G401.6 (cell line): ENCODE results near the gene DHRSX.
"Not testable (repeated sequence)": the region's sequence is repeated elsewhere in the genome, so short reads cannot be mapped to it uniquely, and the experiment has no call there.

Experiments
- FAIRE-seq: peaks from 2 replicates; lab custom pipeline; 2012; peaks lifted over from hg19 to GRCh38; lab: Jason Lieb, UNC

Gene DHRSX

DNA sequence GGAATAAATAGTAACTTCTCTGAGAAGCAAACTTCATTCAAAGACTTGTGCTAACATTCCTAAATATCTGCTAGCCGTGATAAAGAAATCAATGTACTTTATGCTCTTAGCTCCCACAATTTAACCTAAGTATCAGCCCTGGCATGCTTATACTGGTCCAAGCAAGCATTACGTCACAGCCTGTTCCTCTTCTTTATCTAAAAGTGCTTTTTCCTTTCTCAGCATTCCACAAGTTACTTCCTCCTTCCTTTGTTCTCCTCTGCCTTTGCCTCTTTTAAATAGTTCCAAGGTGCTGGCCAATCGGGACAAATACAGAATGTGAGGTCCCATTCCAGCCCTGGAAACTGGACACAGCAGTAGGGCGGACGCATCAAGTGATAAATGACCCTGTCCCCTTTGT is 249.6 kb downstream of the DHRSX start:
- FAIRE-seq, result no peak

DNA sequence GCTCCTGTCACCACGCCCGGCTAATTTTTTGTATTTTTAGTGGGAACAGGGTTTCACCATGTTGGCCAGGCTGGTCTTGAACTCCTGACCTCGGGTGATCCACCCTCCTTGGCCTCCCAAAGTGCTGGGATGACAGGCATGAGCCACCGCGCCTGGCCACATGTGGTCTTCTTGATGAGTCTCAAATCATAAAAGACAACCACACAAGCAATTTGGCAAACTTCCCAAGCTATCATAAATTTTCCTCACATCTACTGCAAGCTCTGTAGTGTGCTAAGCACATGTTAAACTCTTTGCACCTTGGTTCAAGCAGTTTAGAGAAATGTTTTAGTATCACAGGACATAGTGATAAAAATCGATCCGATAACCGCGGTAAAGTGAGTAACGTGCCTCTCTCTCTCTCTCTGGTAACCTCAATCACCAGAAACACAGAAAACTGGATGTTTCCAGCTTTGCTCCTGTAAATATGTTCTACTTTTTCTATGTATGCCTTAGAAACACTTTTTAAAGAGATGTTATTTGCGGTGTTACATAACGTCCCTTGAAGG is 256.8 kb downstream of the DHRSX start:
- no peak for FAIRE-seq

DNA sequence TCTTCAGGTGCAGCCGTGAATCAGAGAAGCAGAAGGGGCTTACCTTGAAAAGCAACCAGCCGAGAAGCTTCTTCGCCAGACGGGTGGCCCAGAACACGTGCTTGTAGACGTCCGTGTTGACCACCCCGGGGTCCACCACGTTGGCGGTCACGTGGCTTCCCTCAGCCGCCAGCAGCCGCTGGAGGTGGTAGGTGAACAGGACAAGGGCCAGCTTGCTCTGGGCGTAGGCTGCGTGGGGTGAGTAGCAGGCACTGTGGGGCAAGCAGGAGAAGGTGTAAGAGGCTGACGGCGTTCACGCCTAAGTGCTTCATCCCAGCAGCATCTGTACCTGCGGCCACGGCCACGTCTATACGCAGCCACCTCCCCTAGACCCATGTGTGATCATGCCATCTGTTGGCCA is 257.8 kb downstream of the DHRSX start:
- no peak for FAIRE-seq

DNA sequence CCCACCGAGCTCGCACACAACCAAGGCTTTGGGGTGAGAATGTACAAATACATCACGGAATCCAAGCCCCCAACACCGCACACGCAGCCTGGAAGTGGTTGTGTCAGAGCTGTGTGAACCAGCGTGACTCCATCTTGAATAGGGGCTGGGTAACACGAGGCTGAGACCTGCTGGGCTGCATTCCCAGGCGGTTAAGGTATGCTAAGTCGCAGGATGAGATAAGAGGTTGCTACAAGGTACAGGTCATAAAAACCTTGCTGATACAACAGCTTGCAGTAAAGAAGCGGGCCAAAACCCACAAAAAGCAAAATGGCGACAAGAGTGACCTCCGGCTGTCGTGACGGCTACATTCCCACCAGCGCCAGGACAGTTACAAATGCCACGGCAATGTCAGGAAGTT is 258.4 kb downstream of the DHRSX start:
- no peak for FAIRE-seq

DNA sequence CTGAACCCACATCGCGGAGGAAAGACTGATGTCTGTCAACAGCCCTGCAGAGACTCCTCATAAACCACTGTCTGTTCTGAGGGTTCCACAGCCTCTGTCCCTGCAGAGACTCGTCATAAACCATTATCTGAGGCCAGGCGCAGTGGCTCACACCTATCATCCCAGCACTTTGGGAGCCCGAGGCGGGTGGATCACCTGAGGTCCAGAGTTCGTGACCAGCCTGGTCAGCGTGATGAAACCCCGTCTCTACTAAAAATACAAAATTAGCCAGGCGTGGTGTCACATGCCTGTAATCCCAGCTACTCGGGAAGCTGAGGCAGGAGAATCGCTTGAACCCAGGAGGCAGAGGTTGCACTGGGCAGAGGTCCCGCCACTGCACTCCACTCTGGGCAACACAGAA is 259.3 kb downstream of the DHRSX start:
- not testable (repeated sequence) for FAIRE-seq

DNA sequence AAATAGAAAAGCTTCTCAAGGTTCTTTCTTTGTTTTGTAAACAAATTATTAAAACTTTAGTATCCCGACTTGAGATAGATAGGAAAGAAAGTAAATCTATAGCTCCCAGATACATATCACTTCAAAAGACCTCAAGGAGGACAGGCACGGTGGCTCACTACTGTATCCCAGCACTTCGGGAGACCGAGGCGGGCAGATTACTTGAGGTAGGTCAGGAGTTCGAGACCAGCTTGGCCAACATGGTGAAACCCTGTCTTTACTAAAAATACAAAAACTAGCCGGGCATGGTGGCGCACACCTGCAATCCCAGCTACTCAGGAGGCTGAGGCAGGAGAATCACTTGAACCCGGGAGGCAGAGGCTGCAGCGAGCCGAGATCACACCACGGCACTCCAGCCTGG is 260.0 kb downstream of the DHRSX start:
- not testable (repeated sequence) for FAIRE-seq

DNA sequence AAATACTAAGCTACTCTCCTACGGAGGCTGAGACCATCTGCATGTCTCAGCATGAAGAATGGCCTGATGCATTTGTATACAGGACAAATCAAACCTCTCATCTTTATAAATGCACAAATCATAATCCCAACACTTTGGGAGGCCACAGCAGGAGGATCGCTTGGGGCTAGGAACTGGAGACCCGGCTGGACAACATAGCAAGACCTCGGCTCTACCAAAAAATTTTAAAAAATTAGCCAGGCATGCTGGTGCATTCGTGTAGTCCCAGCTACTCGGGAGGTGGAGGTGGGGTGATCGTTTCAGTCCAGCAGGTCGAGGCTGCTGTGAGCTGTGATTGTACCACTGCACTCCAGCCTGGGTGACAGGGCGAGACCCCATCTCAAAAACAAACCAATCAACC is 262.8 kb downstream of the DHRSX start:
- FAIRE-seq, result no peak

DNA sequence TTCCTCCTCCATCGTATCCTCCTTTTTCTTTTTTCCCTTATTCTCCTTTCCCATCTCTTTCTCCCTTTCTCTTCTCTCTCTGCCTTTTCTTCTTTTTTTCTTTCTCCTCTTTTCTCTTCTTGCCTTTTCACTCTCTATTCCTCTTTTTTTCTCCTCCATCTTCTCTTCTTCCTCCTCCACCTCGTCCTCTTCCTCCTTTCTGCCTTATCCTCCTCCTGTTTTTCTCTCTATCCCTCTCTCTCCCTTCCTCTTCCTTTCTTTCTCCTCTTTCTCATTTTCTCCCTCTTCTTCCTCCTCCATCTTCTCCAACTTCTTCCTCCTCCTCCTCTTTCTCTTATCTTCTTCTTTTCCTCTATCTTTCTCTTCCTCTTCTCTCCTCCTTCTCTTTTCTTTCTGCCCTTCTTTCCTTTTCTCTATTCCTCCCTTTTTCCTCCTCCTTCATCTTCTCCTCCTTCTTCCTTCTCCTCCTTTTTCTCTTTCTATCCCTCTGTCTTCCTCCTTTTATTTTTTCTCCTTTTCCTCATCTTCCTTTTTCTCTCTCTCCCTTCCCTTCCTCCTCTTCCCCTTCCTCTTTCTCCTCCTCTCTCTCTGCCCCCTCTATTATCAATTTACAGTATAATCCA is 269.1 kb downstream of the DHRSX start:
- no peak for FAIRE-seq

DNA sequence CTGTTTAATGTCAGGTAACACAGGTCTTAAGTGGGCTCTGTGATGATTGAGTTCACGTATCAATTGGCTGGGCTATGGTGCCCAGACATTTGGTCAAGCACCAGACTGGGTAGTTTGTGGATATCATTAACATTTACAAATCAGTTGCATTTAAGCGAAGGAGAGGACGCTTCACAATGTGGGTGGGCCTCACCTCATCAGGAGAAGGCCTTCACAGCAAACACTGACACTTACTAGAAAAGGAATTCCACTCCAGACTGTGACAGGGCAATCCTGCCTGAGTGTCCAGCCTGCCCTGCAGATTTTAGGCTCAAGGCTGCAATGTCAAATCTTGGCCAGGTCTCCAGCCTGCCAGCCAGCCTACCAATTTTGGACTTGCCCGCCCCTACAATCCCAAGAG is 270.3 kb downstream of the DHRSX start:
- no peak for FAIRE-seq

DNA sequence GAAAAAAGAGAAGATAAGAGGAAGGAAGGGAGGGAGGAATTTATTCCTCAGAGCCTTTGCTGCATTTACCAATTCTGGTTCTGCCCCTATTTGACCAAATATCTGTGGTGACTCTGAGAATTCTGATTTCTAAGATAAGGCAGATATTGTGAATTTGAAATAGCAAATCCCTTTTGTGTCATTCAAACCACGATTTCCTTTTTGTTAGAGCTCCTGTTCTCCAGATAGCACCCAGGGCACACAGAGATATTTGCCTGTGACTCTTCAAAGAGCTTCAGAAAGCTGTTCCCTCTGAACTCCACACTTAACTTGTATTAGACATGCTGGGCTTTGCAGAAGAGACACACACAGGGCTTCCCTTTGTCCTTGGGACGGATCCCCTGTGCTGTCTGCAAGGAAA is 272.2 kb downstream of the DHRSX start:
- FAIRE-seq, result no peak

DNA sequence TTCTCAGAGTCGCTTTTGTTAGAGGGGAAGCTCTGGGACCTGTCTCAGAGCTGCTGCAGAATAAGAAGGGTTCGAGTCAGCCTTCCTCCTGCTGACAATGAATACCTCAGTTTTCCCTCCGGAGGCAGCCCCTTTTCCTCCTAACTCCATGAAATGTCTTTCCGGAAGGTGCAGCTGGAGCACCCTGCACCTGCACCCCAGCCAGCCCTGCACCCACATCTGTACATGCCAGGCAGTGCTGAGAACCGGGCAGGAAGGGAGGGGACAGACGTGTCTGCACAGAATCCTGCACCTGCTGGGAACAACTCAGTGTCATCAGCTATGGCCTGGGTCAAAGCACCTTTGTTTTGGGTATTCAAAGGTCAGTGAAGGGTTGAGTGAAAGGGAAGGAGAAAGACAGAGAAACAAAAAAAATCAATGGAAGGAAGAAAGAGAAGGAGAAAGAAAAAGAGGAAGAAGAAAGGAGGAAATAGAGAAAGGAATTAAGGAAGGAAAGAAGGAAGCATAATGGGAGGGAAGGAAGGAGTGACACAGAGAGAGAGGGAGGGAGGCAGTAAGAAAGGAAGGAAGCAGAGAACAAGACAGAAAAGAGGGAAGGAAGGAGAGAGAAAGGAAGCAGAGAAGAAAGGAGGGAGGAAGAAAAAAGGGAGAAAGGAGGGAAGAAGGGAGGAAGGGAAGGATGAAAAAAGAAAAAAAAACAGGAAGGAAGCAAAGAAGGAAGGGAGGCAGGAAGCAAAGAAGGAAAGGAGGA is 273.7 kb downstream of the DHRSX start:
- no peak for FAIRE-seq

DNA sequence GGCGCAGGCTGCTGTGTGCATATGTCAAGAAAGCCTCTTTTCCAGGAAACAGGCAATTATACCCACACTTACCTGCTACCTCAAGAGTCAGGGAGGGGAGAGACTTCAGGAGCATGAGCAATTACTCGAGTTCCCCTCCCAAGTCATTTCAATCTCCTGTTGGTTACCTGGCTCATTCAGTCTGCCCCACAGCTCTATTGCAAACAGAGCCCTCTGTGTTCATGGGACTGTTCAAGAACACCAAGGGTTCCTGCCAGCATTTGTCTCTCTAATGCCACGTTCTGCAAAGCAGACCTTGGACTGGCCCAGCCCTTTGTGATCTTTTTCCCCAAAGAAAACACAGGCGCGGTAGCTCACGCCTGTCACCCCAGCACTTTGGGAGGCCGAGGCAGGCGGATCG is 274.6 kb downstream of the DHRSX start:
- no peak for FAIRE-seq

DNA sequence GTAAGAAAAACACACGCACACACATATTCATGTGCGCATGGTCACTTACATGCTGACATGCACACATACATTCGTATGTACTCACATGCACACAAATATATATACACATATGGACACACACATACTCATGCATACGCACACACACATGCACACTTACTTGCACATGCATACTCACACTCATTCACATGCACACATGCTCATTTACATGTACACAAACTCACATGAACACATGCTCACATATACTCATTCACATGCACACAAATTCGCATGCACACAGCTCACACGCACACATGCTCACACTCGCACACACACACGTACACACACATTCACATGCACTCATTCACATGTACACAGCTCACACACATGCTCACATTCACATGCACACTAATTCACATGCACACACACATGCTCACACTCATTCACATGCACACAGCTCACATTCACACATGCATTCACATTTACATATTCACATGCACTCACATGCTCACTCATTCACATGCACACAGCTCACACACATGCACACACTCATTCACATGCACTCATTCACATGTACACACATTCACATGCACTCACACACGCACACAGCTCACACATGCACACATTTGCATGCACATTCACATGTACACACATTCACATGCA is 276.1 kb downstream of the DHRSX start:
- FAIRE-seq, result no peak

DNA sequence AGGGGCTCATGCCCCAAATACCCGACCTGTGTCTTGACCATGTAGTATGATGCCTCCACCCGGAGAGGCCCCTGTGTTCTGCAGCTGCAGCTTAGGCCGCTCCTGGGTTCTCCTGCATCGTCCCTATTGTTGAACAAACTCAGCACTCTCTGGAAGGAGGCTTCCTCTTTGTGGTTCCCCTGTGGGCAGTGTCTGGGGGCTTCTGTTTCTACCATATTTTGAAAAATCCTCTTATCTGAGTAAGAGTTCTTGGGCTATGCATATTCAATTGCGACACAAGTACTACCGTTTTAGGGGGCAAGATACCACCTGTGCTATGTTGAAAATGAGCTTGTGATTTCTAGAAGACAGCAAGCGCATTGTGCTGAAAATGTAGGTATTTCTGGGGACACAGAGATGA is 276.6 kb downstream of the DHRSX start:
- FAIRE-seq, result no peak

DNA sequence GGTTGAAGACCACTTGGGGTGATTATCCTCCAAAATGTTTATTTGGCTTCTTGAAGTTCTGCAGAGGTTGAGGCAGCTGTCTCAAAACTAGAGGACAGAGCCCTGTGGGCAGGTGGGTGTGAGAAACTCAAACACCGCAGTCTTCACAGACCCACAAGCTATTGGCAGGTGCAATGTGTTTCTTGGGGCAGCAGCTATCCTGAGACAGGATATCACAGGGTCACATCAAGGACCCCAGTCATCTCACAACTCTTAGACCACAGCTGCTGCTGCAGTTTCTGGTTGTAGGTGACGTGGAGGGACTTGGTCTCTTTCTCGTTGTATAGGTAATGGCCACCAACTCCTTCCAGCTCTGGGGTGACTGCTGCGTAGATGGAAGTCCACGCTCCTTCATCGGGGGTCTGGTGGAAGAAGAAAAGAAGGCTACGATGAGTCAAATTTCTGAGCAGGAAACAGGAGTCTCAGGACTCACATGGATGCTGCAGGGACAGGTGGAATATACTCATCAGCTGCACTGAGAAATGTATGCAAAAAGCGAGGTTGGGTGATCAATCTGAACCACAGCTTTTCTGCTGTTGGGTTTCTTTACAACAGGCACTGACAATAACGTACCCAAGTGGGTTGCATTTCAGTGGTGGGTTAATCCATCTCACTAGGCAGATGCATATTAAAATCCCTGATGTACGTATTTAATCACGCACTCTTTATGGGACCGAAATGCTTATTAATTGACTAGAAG is 279.8 kb downstream of the DHRSX start:
- FAIRE-seq, result no peak

DNA sequence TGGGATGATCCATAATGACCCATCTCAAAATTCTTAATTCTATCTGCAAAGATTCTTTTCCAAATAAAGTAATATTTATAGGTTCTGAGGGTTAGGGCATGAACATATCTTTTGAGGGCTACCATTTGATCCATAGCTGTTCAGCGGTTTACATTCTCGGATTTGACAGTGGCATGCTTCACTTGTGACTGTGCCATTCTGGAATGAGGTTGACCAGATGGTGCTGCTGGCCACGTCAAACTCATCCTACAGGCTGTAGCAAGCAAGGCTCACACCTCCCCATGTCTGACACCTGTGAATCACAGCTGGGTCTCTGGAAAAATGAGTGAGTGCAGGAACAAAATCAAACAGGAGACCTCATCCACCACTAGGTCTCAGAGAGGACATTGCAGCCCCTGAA is 280.5 kb downstream of the DHRSX start:
- no peak for FAIRE-seq

DNA sequence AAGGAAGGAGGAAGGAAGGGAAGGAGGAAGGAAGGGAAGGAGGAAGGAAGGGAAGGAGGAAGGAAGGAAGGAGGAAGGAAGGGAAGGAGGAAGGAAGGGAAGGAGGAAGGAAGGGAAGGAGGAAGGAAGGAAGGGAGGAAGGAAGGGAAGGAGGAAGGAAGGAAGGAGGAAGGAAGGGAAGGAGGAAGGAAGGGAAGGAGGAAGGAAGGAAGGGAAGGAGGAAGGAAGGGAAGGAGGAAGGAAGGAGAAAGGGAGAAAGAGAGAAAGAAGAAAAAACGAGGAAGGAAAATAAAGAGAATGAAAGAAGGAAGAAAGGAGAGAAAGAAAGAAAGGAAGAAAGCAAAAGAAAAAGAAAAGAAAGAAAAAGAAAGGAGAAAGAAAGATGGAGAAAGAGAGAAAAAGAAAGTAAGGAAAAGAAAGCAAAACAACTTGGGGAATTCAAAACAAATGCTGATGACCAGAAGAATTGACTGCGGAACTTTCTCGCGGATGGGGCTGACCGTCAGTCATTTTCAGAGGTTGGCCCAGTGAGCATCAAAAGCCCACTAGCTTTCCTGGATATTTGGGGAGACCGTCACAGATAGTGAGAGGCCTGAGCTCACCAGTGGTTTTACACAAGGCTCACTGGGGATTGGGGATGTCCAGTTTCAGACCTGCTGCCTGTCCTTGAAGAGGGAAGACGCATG is 286.5 kb downstream of the DHRSX start:
- FAIRE-seq, result not testable (repeated sequence)

DNA sequence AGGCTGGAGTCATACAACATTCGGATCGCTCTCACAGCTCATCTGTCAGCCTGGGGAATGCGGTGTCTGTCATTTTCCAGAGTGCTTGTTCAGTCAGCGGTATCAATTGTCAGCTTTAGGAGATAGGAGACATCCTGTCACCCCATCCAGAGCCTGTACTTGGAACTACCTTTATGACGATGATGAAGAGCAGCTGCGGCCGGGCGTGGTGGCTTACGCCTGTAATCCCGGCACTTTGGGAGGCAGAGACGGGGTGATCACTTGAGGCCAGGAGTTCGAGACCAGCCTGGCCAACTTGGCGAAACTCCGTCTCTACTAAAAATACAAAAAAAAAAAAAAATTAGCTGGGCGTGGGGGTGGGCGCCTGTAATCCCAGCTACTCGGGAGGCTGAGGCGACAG is 289.1 kb downstream of the DHRSX start:
- not testable (repeated sequence) for FAIRE-seq

DNA sequence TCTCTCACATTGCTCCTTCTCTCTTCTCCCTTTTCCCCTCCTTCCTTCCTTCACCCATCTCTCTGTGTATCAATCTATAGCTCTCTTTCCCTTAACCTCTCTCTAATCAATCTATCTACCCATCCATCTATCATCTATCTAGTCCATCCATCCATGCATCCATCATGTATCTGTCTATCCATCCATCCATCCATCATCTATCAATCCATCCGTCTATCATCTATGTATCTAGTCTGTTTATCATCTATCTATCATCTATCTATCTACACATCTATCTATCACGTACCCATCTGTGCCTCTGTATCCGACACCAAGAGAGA is 307.5 kb downstream of the DHRSX start:
- FAIRE-seq, result no peak

DNA sequence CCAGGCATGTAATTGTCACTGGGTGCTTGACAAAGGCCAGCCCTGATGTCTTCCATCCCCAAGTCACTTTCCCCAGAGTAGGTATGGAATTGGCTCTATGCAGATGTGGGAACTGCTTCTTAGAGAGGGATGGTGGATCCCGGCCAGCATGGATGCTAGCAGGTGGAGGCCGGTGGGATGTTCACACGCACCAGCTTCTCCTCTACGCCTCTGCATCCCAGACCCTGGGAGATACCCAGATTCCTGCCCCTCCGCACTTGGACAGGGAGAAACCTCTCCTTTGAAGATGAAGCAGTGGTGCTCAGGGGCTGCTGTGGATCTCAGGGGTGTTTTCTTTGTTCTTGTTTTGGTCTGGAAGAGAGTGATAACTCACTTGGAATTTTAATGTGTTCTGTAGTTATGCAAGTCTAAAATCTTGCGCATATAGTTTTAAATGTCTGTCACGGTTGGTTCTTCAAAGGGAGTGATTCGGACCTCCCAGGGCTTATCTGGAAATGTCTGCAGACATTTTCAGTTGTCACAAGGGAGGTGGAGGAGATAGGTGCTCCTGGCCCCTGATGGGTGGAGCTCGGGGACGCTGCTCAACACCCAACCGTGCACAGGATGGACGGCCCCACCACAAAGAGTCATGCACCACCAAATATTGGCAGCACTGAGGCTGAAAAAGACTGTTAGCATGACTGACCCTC is 308.0 kb downstream of the DHRSX start:
- no peak for FAIRE-seq

DNA sequence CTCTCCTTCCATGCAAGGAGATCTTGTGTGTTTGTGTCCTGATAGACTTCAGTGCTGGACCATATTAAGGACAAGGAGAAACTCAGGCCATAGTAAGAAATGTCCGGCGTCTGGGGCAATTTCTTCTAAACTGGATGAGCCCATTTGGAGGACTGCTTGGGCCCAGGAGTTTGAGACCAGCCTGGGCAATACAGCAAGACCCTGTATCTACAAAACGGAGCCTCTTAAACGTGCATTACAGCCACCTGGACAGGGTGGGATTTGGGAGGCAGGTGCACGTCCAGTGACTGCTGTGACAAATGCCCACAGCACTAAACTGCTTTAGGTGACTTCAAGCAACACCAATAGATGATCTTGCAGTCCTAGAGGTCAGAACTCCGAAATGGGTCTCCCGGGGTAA is 311.9 kb downstream of the DHRSX start:
- no peak for FAIRE-seq

DNA sequence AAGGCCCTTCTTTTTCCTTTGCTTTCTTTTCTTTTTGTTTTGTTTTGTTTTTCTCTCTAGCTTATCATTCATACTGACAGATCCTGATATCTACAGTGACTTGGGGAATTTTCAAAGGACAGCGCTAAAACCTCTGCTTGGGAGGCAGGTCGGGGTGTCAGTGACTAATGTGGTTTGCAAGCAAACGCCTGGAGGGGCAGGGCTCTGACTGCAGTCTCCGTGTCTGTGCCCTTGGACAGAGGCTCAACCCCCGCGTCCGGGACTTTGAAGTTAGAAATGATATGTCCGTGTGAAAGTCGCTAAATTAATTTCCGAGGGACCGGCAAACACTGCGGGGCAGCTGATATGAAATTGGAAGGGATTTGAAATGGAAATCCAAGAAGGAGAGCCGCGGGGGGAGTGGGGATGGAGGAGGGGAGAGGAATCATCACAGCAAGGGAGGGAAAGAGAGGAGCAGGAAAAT is 312.4 kb downstream of the DHRSX start:
- no peak for FAIRE-seq
